WTC11 (cell line): ENCODE results near the gene PDLIM1. TPM values are rescaled to one million over a fixed set of nuclear protein-coding genes. Genes with fewer than 3 reads are reported as not detected.

ENCODE experiments used
- ATAC-seq: fragments of 200-7000 bp; cut with Tn5 transposase; 2 replicates; pipeline ENCODE4 v1.10.0; 2021; ENCODE audit warnings: mild to moderate bottlenecking, moderate library complexity
- CTCF ChIA-PET: fragments of 300-600 bp; sonication (Branson Sonifier 250); formaldehyde crosslinking; loops from one replicate; lab custom pipeline; 2021; ENCODE audit warnings: antibody characterized with exemption; lab: Charles Lee
- POLR2A ChIA-PET: fragments of 350-600 bp; sonication (Branson Sonifier 250); formaldehyde crosslinking; loops from one replicate; lab custom pipeline; 2021; ENCODE audit warnings: antibody characterized with exemption; lab: Charles Lee
- DNase-seq: peaks from one replicate; pipeline ENCODE4 v3.0.0; 2021; ENCODE audit warnings: low spot score
- H3K27ac Mint-ChIP-seq: 2 replicates; pipeline ENCODE4 v1.8.0; 2021; ENCODE audit warnings: mixed read lengths
- H3K27me3 Mint-ChIP-seq: 2 replicates; pipeline ENCODE4 v1.8.0; 2021; ENCODE audit warnings: low read depth, mild to moderate bottlenecking, moderate library complexity, mixed read lengths
- H3K36me3 Mint-ChIP-seq: 2 replicates; pipeline ENCODE4 v1.8.0; 2021; ENCODE audit warnings: mixed read lengths
- H3K4me1 Mint-ChIP-seq: 2 replicates; pipeline ENCODE4 v1.8.0; 2022; ENCODE audit warnings: mixed read lengths
- H3K4me3 Mint-ChIP-seq: 2 replicates; pipeline ENCODE4 v1.8.0; 2021; ENCODE audit warnings: mild to moderate bottlenecking, moderate library complexity, mixed read lengths
- H3K9me3 Mint-ChIP-seq: 2 replicates; pipeline ENCODE4 v1.8.0; 2021; ENCODE audit warnings: mixed read lengths
- ATF1 ChIP-seq: sonication (generic); formaldehyde crosslinking; IDR thresholded peaks from 2 replicates; pipeline ENCODE4 v1.8.1; 2023; ENCODE audit warnings: mild to moderate bottlenecking, moderate library complexity, missing genetic modification reagents
- E2F4 ChIP-seq: sonication (generic); formaldehyde crosslinking; IDR thresholded peaks from 2 replicates; pipeline ENCODE4 v1.8.1; 2022; ENCODE audit warnings: low read depth, mild to moderate bottlenecking, moderate library complexity, missing genetic modification reagents, borderline replicate concordance
- ESRRA ChIP-seq: sonication (generic); formaldehyde crosslinking; IDR thresholded peaks from 2 replicates; pipeline ENCODE4 v1.8.1; 2022; ENCODE audit warnings: mild to moderate bottlenecking, missing genetic modification reagents, borderline replicate concordance
- ETV6 ChIP-seq: sonication (generic); formaldehyde crosslinking; IDR thresholded peaks from 2 replicates; pipeline ENCODE4 v1.8.1; 2022; ENCODE audit warnings: mild to moderate bottlenecking, missing genetic modification reagents
- FOXJ3 ChIP-seq: sonication (generic); formaldehyde crosslinking; IDR thresholded peaks from 2 replicates; pipeline ENCODE4 v1.9.0; 2021; ENCODE audit warnings: missing genetic modification reagents, mild to moderate bottlenecking, borderline replicate concordance
- GRHL2 ChIP-seq: fragments of 250-450 bp; sonication (Bioruptor Pico); IDR thresholded peaks from 2 replicates; pipeline ENCODE4 v1.8.0; 2022; ENCODE audit warnings: mild to moderate bottlenecking, moderate library complexity; ENCODE audit not compliant: insufficient replicate concordance, severe bottlenecking
- MLX ChIP-seq: sonication (generic); formaldehyde crosslinking; IDR thresholded peaks from 2 replicates; pipeline ENCODE4 v1.8.1; 2023; ENCODE audit warnings: mild to moderate bottlenecking, missing genetic modification reagents, moderate library complexity
- USF1 ChIP-seq: sonication (generic); formaldehyde crosslinking; IDR thresholded peaks from 2 replicates; pipeline ENCODE4 v1.8.0; 2022; ENCODE audit warnings: mild to moderate bottlenecking, missing genetic modification reagents
- ZNF317 ChIP-seq: sonication (generic); formaldehyde crosslinking; IDR thresholded peaks from 2 replicates; pipeline ENCODE4 v1.8.1; 2023; ENCODE audit warnings: low read depth, mild to moderate bottlenecking, moderate library complexity, missing genetic modification reagents, borderline replicate concordance
- ZNF532 ChIP-seq: fragments of 250-450 bp; sonication (Bioruptor Pico); IDR thresholded peaks from 2 replicates; pipeline ENCODE4 v1.9.0; 2021; ENCODE audit warnings: mild to moderate bottlenecking, borderline replicate concordance
- total RNA-seq: library from RNA; stranded (reverse); gene quantifications from 3 replicates; pipeline ENCODE4 v1.2.3, GENCODE V29; 2021
- TF ChIP-seq, protein P1 (sequence below): sonication (generic); formaldehyde crosslinking; conservative IDR thresholded peaks from 2 replicates; pipeline ENCODE4 v1.8.1; 2023; ENCODE audit warnings: mild to moderate bottlenecking, low read depth, missing genetic modification reagents, moderate library complexity
- TF ChIP-seq, protein P2 (sequence below): fragments of 250-450 bp; sonication (Bioruptor Pico); IDR thresholded peaks from 2 replicates; pipeline ENCODE4 v1.9.0; 2021; ENCODE audit warnings: moderate library complexity, mild to moderate bottlenecking, inconsistent platforms, borderline replicate concordance
- TF ChIP-seq, protein P3 (sequence below): sonication (generic); formaldehyde crosslinking; IDR thresholded peaks from 2 replicates; pipeline ENCODE4 v1.8.0; 2022; ENCODE audit warnings: missing genetic modification reagents

The PDLIM1 gene
- total RNA-seq, 1 experiment from 2014 or later = 223 TPM

DNA sequence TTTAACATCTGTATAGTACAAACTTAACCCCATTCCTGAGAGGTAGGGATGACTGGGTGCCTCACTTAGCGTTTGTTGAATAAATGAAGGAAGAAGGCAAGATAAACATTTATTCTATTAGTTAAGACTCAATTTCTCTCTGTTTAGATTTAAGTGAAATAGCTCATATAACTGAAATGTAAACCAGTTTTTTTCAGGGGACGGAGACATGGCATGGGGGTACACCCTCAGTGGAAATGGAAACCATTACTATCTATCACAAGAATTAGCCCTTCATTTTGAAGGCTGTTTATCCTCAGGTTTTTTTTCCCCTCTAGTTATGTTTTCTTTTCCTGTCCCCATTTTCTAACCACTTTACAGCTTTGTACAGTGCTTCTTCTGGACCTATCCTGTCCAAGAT is 35.6 kb upstream of the PDLIM1 start (continued):
- TF ChIP-seq, protein P1, sequence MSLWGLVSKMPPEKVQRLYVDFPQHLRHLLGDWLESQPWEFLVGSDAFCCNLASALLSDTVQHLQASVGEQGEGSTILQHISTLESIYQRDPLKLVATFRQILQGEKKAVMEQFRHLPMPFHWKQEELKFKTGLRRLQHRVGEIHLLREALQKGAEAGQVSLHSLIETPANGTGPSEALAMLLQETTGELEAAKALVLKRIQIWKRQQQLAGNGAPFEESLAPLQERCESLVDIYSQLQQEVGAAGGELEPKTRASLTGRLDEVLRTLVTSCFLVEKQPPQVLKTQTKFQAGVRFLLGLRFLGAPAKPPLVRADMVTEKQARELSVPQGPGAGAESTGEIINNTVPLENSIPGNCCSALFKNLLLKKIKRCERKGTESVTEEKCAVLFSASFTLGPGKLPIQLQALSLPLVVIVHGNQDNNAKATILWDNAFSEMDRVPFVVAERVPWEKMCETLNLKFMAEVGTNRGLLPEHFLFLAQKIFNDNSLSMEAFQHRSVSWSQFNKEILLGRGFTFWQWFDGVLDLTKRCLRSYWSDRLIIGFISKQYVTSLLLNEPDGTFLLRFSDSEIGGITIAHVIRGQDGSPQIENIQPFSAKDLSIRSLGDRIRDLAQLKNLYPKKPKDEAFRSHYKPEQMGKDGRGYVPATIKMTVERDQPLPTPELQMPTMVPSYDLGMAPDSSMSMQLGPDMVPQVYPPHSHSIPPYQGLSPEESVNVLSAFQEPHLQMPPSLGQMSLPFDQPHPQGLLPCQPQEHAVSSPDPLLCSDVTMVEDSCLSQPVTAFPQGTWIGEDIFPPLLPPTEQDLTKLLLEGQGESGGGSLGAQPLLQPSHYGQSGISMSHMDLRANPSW (CRISPR knock-in tag) = no peak
- TF ChIP-seq, protein P2, sequence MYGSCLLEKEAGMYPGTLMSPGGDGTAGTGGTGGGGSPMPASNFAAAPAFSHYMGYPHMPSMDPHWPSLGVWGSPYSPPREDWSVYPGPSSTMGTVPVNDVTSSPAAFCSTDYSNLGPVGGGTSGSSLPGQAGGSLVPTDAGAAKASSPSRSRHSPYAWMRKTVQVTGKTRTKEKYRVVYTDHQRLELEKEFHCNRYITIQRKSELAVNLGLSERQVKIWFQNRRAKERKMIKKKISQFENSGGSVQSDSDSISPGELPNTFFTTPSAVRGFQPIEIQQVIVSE (CRISPR knock-in tag) = no peak
- no peak for TF ChIP-seq FOXJ3 (CRISPR knock-in tag)
- TF ChIP-seq, all 79 proteins: peak for 0

DNA sequence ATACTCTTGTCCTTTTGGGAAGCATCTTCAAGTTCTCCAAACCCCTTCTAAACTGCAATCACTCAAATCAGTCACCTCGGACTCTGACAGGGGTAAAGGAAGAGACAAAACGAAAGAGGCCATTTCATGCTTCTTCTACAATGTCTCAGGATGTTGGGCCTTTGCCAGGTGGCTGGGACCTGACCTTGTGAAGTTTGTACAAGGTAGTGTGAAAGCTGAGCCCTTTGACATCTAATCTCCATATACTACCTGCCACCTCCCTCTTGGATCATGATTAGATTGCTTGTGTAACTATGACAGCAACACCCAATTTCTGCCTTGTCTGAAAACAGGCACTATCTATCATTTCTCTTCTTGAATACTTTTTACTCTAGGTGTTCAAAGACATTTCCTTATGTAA is 35.1 kb upstream of the PDLIM1 start:
- Mint-ChIP-seq H3K9me3 (no peaks in the 10 kb centered on the region), H3K4me3 (no peak overlapping the region), H3K27ac (no peak overlapping the region), H3K4me1 (peaks cover 6% of the 10 kb centered on the region), H3K36me3 (peaks cover 8% of the 10 kb centered on the region), H3K27me3 (no peaks in the 10 kb centered on the region)
- ATAC-seq (no peak), DNase-seq (no peak)
- ChIA-PET CTCF (no interaction called here), POLR2A (no interaction called here)
- TF ChIP-seq ATF1 (CRISPR knock-in tag) (no peak), ETV6 (CRISPR knock-in tag) (no peak)

GRCh38 chr10:95324436-95325268 is 33.8 kb upstream of the PDLIM1 start:
- peaks cover 6% of the 10 kb centered on the region for H3K4me1 Mint-ChIP-seq
- no peak overlapping the region for H3K4me3 Mint-ChIP-seq
- peaks cover 11% of the 10 kb centered on the region for H3K36me3 Mint-ChIP-seq
- no peaks in the 10 kb centered on the region for H3K9me3 Mint-ChIP-seq
- ChIA-PET POLR2A (interaction anchor here (0.6 kb wide), 1 partner anchor 21 kb away, joined by 3 read pairs; no protein-coding TSS in a partner anchor), CTCF (no interaction called here)
- H3K27ac Mint-ChIP-seq = no peak overlapping the region
- TF ChIP-seq, protein P3, sequence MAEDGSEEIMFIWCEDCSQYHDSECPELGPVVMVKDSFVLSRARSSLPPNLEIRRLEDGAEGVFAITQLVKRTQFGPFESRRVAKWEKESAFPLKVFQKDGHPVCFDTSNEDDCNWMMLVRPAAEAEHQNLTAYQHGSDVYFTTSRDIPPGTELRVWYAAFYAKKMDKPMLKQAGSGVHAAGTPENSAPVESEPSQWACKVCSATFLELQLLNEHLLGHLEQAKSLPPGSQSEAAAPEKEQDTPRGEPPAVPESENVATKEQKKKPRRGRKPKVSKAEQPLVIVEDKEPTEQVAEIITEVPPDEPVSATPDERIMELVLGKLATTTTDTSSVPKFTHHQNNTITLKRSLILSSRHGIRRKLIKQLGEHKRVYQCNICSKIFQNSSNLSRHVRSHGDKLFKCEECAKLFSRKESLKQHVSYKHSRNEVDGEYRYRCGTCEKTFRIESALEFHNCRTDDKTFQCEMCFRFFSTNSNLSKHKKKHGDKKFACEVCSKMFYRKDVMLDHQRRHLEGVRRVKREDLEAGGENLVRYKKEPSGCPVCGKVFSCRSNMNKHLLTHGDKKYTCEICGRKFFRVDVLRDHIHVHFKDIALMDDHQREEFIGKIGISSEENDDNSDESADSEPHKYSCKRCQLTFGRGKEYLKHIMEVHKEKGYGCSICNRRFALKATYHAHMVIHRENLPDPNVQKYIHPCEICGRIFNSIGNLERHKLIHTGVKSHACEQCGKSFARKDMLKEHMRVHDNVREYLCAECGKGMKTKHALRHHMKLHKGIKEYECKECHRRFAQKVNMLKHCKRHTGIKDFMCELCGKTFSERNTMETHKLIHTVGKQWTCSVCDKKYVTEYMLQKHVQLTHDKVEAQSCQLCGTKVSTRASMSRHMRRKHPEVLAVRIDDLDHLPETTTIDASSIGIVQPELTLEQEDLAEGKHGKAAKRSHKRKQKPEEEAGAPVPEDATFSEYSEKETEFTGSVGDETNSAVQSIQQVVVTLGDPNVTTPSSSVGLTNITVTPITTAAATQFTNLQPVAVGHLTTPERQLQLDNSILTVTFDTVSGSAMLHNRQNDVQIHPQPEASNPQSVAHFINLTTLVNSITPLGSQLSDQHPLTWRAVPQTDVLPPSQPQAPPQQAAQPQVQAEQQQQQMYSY (CRISPR knock-in tag) = no peak
- TF ChIP-seq GRHL2 (CRISPR knock-in tag) (no peak), ZNF317 (CRISPR knock-in tag) (no peak), ESRRA (no peak), ZNF532 (CRISPR knock-in tag) (no peak), USF1 (CRISPR knock-in tag) (no peak), E2F4 (CRISPR knock-in tag) (no peak), MLX (no peak)
- H3K27me3 Mint-ChIP-seq = no peaks in the 10 kb centered on the region
- no peak for ATAC-seq
- DNase-seq = no peak
